GM23338 (cell line): ENCODE measurements around the gene YPEL2.

Experiments
- CREB1 ChIP-seq: fragments of 250-450 bp; sonication (Bioruptor Pico); IDR thresholded peaks from 2 replicates; pipeline ENCODE4 v1.5.0; 2020; ENCODE audit warnings: low read depth, mild to moderate bottlenecking, moderate library complexity
- EZH2 ChIP-seq: fragments of 200-600 bp; sonication (generic); IDR thresholded peaks from one replicate; pipeline ENCODE4 v1.8.0; 2017; ENCODE audit warnings: antibody characterized with exemption, mild to moderate bottlenecking, low read depth; ENCODE audit not compliant: unreplicated experiment
- JUNB ChIP-seq: IDR thresholded peaks from one replicate; pipeline ENCODE4 v1.6.1; 2016; ENCODE audit warnings: antibody characterized with exemption; ENCODE audit not compliant: unreplicated experiment
- ZNF114 ChIP-seq: fragments of 250-450 bp; sonication (Bioruptor Pico); IDR thresholded peaks from 2 replicates; pipeline ENCODE4 v1.5.0; 2020; ENCODE audit warnings: mild to moderate bottlenecking, moderate library complexity
- TF ChIP-seq, protein P1 (sequence below), 2 experiments: fragments of 200-600 bp in 1 of 2; sonication (generic) in 1 of 2; conservative IDR thresholded peaks; 2 replicates each; pipeline versions ENCODE4 v1.5.1 to v1.6.1; 2016 to 2017; ENCODE audit warnings: antibody characterized with exemption in 2 of 2, low read depth in 2 of 2, mild to moderate bottlenecking in 2 of 2, moderate library complexity in 1 of 2

DNA sequence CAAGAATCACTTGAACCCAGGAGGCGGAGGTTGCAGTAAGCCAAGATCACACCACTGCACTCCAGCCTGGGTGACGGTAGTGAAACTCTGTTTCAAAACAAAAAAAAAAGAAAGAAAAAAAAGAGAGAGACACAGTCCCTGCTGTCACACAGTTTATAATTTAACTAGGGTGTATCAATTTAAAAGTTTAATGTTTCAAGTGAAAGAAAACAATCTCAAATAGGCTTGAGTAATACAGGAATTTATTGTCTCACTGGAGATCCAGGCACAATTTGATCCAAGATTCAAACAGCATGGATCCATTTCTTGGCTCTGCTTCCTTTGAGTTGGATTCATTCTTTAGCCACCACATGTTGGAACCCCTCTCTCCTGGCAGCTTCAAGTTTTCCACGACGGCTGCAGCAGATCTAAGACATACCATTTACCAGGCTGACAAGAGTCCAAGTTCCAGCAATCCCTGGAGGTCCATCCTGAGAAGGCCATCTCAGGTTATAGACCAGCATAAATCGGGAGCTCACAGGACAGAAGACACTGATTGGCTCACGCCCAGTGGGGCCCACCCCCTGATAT is 97.5 kb downstream of the YPEL2 start:
- TF ChIP-seq, protein P1, sequence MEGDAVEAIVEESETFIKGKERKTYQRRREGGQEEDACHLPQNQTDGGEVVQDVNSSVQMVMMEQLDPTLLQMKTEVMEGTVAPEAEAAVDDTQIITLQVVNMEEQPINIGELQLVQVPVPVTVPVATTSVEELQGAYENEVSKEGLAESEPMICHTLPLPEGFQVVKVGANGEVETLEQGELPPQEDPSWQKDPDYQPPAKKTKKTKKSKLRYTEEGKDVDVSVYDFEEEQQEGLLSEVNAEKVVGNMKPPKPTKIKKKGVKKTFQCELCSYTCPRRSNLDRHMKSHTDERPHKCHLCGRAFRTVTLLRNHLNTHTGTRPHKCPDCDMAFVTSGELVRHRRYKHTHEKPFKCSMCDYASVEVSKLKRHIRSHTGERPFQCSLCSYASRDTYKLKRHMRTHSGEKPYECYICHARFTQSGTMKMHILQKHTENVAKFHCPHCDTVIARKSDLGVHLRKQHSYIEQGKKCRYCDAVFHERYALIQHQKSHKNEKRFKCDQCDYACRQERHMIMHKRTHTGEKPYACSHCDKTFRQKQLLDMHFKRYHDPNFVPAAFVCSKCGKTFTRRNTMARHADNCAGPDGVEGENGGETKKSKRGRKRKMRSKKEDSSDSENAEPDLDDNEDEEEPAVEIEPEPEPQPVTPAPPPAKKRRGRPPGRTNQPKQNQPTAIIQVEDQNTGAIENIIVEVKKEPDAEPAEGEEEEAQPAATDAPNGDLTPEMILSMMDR (conservative IDR thresholded peaks at IDR 0.05; ENCODE audit: low read depth in 2 of 2): no peak
- TF ChIP-seq ZNF114 (CRISPR knock-in tag): no peak
- no peak for TF ChIP-seq CREB1 (CRISPR knock-in tag)
- no peak for TF ChIP-seq JUNB
- no peak for TF ChIP-seq EZH2
